AML-193 (cell line): Measurements from ENCODE around the gene CCBE1.
"Not testable (repeated sequence)": the region's sequence is repeated elsewhere in the genome, so short reads cannot be mapped to it uniquely, and the experiment has no call there.

Experiments
- DNase-seq, 2 experiments: peaks; one replicate each; lab custom pipeline; 2025; lab: John Stamatoyannopoulos, UW

CCBE1 gene

DNA sequence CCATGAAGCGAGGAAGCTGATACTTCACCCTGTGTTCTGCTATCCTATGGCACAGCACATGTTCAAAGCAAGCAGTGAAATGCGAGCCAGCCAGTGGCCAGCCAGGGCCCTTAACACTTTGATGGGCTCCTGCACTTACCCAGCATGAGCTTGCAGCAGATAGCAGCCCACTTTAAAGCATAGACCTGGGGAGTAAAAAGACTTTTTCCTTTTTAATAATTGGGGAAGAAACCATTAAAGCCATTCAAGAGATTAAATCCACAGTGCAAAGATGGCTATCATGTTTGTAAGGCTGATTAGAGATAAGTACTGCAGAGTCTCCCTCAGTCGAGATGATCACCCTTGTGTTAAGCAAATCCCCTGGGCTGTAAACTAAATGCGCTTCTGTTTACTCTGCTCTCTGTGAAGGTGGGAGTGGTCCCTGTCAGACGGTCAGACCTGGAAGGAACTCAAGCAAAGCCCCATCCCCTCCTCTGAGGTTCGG lies 15.7 kb downstream of the CCBE1 start:
- no peak for DNase-seq

DNA sequence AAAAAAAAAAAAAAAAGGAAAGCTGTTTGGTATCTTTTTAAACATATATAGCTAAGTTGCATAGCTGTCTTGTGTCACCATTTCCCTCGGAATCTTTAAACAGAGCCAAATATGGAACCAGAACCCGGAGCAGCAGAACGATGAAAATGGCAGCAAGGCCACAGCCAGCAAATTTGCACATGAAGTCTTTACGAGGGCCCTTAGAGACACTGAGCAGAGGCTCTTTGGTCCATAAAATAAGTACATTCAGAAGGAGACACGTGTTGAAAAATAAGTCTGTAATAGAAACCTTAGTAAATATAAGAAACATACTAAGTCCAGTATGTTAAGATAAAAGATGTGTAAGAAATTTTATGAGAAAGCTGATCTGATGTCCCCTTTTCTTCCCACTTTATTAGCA lies 16.2 kb downstream of the CCBE1 start:
- no peak for DNase-seq

- no peak for DNase-seq
These were observed 21.9 kb downstream of the CCBE1 start for GRCh38 chr18:59675346-59675745.

DNA sequence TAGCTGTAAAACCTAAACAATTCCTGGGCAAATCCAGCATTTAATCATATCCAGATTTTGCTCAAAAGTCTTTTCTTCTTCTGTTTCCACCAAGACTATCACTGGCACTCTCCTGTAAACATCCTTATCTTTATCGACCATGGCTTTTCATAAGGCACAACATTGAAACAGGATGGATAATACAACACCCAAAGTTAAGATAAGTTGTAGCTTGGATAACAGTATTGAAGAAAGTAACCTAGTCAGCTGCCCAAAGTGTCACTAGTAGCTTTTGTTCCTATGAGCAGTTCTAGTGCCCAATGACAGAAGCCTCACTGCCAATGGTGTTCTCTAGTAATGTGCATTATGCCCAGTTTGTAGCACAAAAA lies 22.3 kb downstream of the CCBE1 start:
- no peak for DNase-seq

GRCh38 chr18:59674186-59674902 lies 22.9 kb downstream of the CCBE1 start:
- DNase-seq: no peak

DNA sequence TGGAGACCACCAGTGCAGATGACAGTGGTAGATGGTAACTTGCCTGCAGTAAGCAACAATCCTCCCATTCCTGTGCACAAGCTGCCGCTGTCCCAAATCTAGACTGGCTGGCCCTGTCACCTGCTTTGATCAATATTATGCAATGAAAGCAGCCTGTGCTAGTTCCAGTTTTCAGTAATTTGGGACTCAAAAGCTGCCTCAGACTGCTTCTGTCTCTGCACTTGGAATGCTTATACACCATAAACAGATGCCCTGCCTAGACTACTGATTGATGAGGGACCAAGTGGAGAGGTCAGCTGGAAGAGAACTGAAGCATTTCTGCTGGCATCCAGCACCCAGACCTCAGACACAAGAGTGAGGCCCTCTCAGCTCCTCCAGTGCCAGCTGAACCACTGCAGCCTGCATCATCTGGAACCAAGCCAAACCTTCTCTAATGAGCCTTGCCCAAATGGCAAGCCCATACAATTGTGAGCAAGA lies 24.9 kb downstream of the CCBE1 start:
- no peak for DNase-seq

DNA sequence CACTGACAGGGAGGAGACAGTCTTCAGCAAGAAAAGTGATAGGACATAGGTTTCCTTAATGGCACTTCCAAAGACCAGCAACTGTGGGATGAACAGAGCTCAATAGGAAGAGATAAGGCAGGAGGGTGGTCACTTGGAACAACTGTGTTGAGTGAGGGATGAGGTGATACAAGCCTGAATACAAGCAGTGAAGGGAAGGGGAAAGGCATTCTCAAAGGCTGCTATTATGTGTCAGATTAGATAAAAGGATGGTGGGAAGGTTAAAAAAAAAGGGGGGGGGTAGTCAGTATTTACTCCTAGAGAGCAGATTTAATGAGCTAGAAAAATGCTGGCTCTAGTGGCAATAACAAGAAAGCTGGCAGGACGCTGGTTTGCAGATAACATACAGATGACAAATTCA lies 25.7 kb downstream of the CCBE1 start:
- DNase-seq: no peak

DNA sequence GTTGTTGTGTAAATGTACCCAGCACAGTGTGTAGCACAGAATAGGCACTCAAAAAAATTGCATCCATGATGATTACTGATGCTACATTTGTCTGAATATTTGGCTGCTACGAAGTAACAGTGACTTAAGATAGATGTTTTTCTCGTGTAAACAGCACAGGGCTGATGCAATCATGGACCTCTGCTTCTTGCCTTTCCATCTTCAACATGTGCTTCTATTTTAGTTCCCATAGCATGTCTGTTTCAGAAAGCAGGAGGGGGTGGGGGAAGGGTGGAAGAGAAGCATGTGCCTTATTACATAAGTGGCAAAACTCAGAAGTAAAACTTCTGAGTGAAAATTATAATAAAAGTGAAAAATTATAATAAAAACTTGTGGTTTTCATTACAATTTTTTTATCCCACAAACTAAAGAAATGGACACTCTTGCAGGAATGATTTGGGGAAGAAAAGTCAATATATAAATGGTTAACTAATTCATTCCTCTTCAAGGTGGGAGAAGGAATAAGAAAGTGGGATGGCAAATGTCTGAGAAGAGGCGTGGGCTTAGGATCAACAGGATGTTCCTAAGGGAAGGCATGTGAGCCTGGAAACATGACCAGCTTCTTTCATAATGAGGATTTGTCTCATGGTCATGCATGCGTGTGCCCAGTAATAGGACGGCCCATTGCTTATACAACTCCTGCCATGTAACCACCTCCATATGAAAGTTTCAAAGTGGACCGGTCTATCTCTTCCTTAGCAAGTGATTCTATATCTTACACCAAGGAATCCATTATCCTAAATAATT lies 27.2 kb downstream of the CCBE1 start:
- no peak for DNase-seq

GRCh38 chr18:59667488-59667887 lies 29.7 kb downstream of the CCBE1 start:
- no peak for DNase-seq

DNA sequence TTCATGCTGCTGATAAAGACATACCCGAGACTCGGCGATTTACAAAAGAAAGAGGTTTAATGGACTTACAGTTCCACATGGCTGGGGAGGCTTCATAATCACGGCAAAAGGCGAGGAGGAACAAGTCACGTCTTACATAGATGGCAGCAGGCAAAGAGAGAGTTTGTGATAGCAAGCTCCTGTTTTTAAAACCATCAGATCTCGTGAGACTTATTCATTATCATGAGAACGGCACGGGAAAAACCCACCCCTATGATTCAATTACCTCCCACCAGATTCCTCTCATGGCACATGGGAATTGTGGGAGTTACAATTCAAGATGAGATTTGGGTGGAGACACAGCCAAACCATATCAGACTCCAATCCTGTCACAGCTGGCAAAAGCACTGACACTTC lies 31.2 kb downstream of the CCBE1 start:
- DNase-seq: not testable (repeated sequence)

DNA sequence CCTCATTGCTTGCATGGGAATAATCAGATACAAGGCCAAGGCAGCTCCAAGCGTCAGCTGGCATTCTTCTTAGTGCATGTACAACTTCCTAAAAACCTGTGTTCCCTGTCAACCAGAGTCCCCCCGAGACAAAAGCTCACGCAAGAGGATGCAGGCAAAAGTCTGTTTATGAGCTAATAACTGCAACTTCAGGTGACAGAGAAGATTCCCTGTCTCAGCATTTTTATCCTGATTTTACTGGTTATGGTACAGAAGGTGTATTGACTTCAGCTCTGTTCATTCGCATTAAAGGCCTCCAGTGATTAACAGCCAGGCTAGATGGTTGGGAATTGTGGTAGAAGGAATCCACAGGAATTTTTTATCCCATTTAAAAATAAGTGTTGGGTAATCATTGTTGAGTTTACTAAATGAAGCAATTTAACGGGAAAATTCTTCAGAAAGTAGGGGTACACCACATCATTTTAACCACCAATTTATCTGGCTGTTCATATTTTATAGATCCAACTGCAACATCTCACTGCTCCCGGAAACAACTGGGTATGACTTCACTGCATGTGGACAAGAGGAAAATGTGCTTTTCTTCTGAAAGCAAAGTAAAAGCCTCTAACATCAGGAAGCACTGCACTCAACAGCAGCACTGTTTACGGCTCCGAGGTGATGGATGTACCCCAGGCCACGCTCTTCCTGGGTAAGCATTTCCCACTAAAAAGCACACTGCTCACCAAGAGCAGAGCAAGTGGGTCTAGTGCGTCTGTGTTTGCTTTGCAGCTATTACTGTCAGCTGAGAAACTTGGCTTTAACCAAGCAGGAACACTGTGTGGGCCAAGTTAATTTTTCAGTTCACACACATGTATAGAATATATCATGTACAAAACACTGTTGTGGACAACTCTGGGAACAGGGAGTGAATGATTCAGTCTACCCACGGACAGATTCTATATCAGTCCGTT lies 31.9 kb downstream of the CCBE1 start:
- DNase-seq: no peak

DNA sequence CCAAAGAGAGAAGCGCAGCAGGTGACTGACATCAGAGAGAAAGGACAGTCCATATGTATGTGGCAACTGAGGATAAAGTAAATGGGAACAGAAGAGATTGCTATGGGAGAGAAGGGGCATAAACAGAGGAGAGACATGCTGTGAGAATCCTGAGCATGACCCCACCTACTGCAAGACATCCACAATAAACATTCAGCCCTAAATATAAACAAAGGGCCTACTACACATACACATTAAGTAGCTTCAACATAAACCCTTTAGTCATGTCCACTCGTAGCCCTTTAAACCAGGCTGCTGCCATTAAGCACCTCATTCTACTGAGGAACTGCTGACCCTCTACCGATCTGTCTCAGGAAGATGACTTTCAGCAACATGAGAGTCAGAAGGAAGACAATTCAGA lies 32.9 kb downstream of the CCBE1 start:
- DNase-seq: no peak

DNA sequence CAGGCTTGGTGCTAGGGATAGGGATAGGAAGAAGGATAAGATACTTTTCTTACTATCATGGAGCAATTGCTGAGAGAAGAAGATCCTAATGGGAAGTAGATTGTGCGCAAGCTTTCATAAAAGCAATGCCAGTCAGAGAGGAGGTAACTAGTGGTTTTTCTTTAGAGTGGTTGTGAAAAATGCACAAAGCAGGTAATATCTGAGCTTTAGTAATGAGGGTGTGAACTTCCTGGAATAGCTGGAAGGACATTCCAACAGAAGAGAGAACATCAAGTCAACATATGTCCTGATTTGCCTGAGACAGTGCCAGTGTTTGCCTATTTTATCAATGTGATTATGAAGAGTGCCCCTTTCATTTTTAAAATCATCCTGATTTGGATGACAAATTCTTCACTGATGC lies 34.1 kb downstream of the CCBE1 start:
- no peak for DNase-seq

GRCh38 chr18:59661891-59662701 lies 35.1 kb downstream of the CCBE1 start:
- DNase-seq: no peak

DNA sequence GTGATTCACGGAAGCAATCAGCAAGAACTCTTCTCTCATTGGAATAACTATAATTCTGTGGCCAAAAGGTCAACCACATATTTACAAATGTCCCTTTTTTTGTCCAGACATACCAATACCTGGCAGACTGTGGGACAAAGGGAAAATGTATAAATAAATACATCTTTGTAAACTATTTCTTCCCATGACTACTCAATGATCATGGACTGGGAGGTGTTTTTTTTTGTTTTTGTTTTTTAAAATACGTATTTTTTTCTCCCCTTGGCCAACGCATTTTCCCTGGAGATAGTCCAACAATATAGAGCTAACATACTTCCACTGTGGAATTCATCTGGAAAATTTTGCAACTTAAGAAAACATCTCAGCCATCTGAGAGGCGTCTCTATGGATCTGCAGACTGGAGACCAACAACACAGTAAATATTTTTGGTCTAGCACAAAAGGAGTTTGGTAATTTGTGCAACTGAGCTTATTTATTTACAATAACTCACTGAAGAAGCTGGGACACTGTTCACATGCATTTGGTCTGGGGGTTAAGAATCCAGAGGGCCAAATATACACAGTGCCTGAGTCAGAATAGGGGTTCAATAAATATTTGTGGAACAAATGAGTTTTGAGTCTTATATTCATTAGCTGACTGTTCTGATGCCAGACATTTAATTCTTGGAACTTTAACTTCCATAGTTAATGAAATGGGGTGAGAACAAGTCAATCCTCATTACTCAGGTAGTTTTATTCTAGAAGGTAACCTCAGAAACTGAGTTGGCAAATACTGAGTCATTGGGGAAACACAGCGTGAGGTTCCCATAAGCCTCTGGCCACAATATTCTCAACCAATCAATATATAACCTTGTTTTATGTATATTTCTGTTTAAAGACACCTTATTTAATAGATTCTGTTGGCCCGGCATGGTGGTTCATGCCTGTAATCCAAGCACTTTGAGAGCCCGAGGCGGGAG lies 36.2 kb downstream of the CCBE1 start:
- DNase-seq: no peak

DNA sequence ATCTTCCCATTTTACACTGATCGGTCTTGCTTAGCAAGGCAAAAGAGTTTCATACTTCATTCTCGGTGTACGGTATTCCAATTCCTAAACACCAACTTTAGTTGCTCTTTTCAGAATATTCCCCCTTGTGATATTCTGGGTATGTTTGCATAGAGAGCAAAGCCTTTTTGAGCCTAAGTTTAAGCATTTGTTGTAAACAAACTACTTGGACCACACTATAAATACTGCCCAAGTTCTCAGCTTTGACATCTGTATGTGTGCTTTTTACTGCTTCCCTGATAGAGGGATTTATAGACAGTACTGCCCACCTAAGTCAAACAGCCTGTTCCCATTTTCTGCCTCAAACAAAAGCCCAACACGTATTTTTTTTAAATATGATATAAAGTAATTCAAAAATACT lies 36.9 kb downstream of the CCBE1 start:
- DNase-seq: no peak

- no peak for DNase-seq
These were observed 37.6 kb downstream of the CCBE1 start for GRCh38 chr18:59659508-59660170.

DNA sequence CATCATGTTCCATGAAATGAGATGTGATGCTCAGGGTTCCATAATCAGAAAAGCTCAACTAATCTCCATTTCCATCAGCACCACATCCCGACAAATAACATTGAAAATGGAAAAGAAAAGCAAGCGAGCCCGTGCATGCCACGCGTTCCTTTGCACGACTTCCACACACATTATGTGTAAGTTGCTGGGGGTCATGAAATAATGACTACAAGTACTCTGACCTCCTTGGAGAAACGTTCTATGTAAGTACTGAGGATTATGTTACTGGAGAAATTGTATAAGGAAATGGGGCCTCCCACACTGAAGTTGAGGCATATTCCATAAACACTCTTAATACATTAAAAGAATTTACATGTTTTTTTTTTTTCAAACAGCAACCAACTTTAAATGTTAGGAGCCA lies 38.3 kb downstream of the CCBE1 start:
- no peak for DNase-seq

- no peak for DNase-seq
These were observed 40.2 kb downstream of the CCBE1 start for GRCh38 chr18:59657012-59657411.
